ENCODE data around the gene EMSY. TPM values are rescaled to one million over a fixed set of nuclear protein-coding genes. Genes with fewer than 3 reads are reported as not detected.

Gene EMSY
- total and polyA plus RNA-seq, 2 donors (not counting 1 experiment from before 2014, with no cell fraction given) = 27.4 to 59.7 TPM

DNA sequence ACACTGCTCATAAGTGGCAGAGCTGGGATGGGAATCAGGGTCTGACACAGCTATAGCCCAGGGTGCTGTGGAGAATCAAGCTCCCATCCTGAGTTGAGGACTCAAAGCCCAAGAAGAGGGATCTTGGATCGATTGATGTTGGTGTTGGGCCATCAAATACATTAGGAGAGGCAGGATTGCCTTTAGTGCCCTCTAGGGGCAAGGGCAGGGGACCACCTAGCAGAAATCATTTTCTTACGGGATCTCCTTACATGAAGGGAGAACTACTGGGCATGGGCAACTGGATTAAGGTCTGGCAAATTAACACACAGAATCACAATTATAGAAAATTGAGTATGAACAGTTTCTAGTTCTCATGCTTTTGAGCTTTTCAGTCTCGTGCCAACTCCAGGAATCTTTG is 24.9 kb upstream of the EMSY start:
- no peaks in the 10 kb centered on the region for H3K9me3 ChIP-seq (ENCODE audit: control extremely low read depth in 1 of 3, control insufficient read depth in 2 of 3, insufficient read depth in 1 of 3, low read length in 2 of 3)
- ATAC-seq (ENCODE audit: low read depth) (no peak), DNase-seq (peak; percentile 31)
- H3K4me1 Mint-ChIP-seq = peaks cover 4% of the 10 kb centered on the region
- 33% methylated on average over 1 of the region's 3 CpGs for WGBS (ENCODE audit: insufficient coverage)
- H3K36me3 ChIP-seq (replicated peaks in 1 of 2; ENCODE audit: control extremely low read depth in 1 of 2, control insufficient read depth in 1 of 2, extremely low read depth in 1 of 2, insufficient read depth in 2 of 2, low read length in 1 of 2) = no peaks in the 10 kb centered on the region
- H4K20me1 ChIP-seq (ENCODE audit: control insufficient read depth, insufficient read depth, low read length, poor library complexity, severe bottlenecking) = no peaks in the 10 kb centered on the region
- H3K27ac Mint-ChIP-seq = no peak overlapping the region
- H3K4me2 ChIP-seq (replicated peaks; ENCODE audit: low read depth, low read length, poor library complexity, severe bottlenecking) = no peak overlapping the region
- no peaks in the 10 kb centered on the region for H3K79me2 ChIP-seq (ENCODE audit: control insufficient read depth, insufficient read depth, low read length)
- CTCF ChIA-PET = interaction anchor here (0.5 to 3.1 kb wide), 4 partner anchors 13 to 261 kb away, joined by 3 to 12 read pairs (median 5); no protein-coding TSS in a partner anchor
- intact Hi-C loops (cut with micrococcal nuclease) = no loop called here
- H3K9ac ChIP-seq (ENCODE audit: low read length) = no peak overlapping the region
- peaks cover 9% of the 10 kb centered on the region for H3K27me3 Mint-ChIP-seq
- peaks cover 0 to 3% (median 0%) of the 10 kb centered on the region in 4 experiments for H3K27me3 ChIP-seq (replicated peaks in 1 of 4; ENCODE audit: control extremely low read depth in 1 of 4, control insufficient read depth in 3 of 4, insufficient read depth in 4 of 4, low read length in 3 of 4)
- no peak overlapping the region for H3K4me3 Mint-ChIP-seq
- POLR2A ChIA-PET = no interaction called here
- peaks cover 0 to 3% of the 10 kb centered on the region in 2 donors for H3K4me1 ChIP-seq (ENCODE audit: control insufficient read depth in 2 of 2, insufficient read depth in 2 of 2, low read length in 2 of 2)
- no peak overlapping the region for H2AFZ ChIP-seq (ENCODE audit: insufficient read depth, low read depth, low read length, poor library complexity, severe bottlenecking)
- H3K27ac ChIP-seq (ENCODE audit: low read length in 2 of 2) = no peak overlapping the region
- no peak for TF ChIP-seq EZH2 (IDR thresholded peaks at IDR 0.05; ENCODE audit: borderline replicate concordance, insufficient read depth, low read depth, low read length, poor library complexity, severe bottlenecking)
- TF ChIP-seq, protein P1, sequence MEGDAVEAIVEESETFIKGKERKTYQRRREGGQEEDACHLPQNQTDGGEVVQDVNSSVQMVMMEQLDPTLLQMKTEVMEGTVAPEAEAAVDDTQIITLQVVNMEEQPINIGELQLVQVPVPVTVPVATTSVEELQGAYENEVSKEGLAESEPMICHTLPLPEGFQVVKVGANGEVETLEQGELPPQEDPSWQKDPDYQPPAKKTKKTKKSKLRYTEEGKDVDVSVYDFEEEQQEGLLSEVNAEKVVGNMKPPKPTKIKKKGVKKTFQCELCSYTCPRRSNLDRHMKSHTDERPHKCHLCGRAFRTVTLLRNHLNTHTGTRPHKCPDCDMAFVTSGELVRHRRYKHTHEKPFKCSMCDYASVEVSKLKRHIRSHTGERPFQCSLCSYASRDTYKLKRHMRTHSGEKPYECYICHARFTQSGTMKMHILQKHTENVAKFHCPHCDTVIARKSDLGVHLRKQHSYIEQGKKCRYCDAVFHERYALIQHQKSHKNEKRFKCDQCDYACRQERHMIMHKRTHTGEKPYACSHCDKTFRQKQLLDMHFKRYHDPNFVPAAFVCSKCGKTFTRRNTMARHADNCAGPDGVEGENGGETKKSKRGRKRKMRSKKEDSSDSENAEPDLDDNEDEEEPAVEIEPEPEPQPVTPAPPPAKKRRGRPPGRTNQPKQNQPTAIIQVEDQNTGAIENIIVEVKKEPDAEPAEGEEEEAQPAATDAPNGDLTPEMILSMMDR (IDR thresholded peaks at IDR 0.05) = peak; percentile 67
- no peaks in the 10 kb centered on the region for H3K9me3 Mint-ChIP-seq (ENCODE audit: insufficient read depth)
- no peak overlapping the region for H3K4me3 ChIP-seq (ENCODE audit: control extremely low read depth in 1 of 5, extremely low read depth in 1 of 5, insufficient read depth in 1 of 5, low read depth in 2 of 5, low read length in 4 of 5)

DNA sequence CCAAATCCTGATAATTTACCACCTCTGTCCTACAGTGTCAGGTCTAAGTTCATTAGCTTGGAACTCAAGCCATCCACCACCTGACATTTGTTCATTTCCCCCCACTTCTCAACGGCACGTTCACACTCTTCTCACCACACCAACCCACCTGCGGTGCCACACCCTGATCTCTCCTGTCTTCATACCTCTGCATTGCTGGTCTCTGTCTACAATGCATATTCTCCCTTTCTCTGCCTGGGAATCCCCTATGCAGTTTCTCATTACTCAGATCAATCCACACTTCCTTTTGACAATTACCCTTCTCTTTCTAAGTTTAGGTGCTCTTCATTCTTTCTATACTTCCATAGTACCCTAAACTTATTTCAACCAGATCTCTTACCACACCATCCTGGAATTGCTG is 20.4 kb upstream of the EMSY start:
- H3K27me3 ChIP-seq (replicated peaks in 1 of 4; ENCODE audit: control extremely low read depth in 1 of 4, control insufficient read depth in 3 of 4, insufficient read depth in 4 of 4, low read length in 3 of 4) = no peaks in the 10 kb centered on the region
- ChIA-PET CTCF (no interaction called here), POLR2A (no interaction called here)
- no peaks in the 10 kb centered on the region for H3K36me3 ChIP-seq (replicated peaks in 1 of 2; ENCODE audit: control extremely low read depth in 1 of 2, control insufficient read depth in 1 of 2, extremely low read depth in 1 of 2, insufficient read depth in 2 of 2, low read length in 1 of 2)
- H3K79me2 ChIP-seq (ENCODE audit: control insufficient read depth, insufficient read depth, low read length) = no peaks in the 10 kb centered on the region
- peaks cover 4% of the 10 kb centered on the region for H3K4me1 Mint-ChIP-seq
- H3K27me3 Mint-ChIP-seq = peaks cover 6% of the 10 kb centered on the region
- H3K4me3 ChIP-seq (ENCODE audit: control extremely low read depth in 1 of 5, extremely low read depth in 1 of 5, insufficient read depth in 1 of 5, low read depth in 2 of 5, low read length in 4 of 5) = no peak overlapping the region
- no peak overlapping the region for H2AFZ ChIP-seq (ENCODE audit: insufficient read depth, low read depth, low read length, poor library complexity, severe bottlenecking)
- intact Hi-C loops (cut with micrococcal nuclease) = no loop called here
- no peak for ATAC-seq (ENCODE audit: low read depth)
- H3K27ac ChIP-seq (ENCODE audit: low read length in 2 of 2) = no peak overlapping the region
- no peak overlapping the region for H3K4me2 ChIP-seq (replicated peaks; ENCODE audit: low read depth, low read length, poor library complexity, severe bottlenecking)
- 40% methylated on average over 3 of the region's 3 CpGs for WGBS (ENCODE audit: insufficient coverage)
- H3K27ac Mint-ChIP-seq = no peak overlapping the region
- peaks cover 0 to 3% of the 10 kb centered on the region in 2 donors for H3K4me1 ChIP-seq (ENCODE audit: control insufficient read depth in 2 of 2, insufficient read depth in 2 of 2, low read length in 2 of 2)
- no peaks in the 10 kb centered on the region for H3K9me3 ChIP-seq (ENCODE audit: control extremely low read depth in 1 of 3, control insufficient read depth in 2 of 3, insufficient read depth in 1 of 3, low read length in 2 of 3)
- no peak overlapping the region for H3K4me3 Mint-ChIP-seq
- no peak overlapping the region for H3K9ac ChIP-seq (ENCODE audit: low read length)
- H4K20me1 ChIP-seq (ENCODE audit: control insufficient read depth, insufficient read depth, low read length, poor library complexity, severe bottlenecking) = no peaks in the 10 kb centered on the region
- TF ChIP-seq, protein P1 (IDR thresholded peaks at IDR 0.05) = no peak
- TF ChIP-seq EZH2 (IDR thresholded peaks at IDR 0.05; ENCODE audit: borderline replicate concordance, insufficient read depth, low read depth, low read length, poor library complexity, severe bottlenecking) = no peak
- no peak for DNase-seq
- no peaks in the 10 kb centered on the region for H3K9me3 Mint-ChIP-seq (ENCODE audit: insufficient read depth)
